Astrocyte of the hippocampus (primary cell): ENCODE results near the gene AQP7.
"Not testable (repeated sequence)": the region's sequence is repeated elsewhere in the genome, so short reads cannot be mapped to it uniquely, and the experiment has no call there.

Source experiments
- DNase-seq: peaks from one replicate; pipeline ENCODE4 v3.0.0; 2011; ENCODE audit warnings: low read depth, low spot score

Gene AQP7

DNA sequence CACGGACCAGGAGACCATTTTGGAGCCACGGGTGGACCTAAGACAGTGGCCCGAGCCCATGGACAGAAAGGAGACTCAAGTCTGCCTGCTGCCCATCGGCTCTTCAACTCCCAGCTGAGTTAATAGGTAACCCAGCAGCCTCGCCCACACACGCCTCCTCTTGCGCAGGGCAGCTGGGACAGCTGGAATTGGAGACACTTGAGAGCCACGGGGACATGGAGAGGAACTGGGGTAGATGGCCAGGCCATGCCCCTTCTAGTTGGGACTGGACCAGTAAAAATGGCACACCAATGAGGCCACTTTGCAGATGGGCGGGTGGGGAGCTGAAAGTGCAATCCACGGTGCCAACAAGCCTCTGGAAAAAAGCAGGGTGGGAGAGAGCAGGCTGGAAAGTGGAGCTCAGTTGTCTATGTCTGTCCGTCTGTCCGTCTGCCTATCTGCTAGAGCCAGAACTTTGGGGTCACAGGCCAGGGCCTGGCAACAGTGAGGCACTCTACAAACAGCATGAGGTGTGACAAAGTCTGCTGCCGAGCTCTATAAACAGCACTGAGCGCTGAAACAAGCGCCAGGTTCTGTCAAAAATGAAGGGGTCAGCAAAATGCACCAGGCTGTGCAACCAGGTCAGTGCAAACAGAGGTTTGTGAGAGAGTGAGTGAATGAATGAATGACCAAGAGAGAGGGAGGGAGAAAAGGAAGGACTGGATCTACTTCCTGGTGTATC lies 7.0 kb downstream of the AQP7 start:
- not testable (repeated sequence) for DNase-seq

DNA sequence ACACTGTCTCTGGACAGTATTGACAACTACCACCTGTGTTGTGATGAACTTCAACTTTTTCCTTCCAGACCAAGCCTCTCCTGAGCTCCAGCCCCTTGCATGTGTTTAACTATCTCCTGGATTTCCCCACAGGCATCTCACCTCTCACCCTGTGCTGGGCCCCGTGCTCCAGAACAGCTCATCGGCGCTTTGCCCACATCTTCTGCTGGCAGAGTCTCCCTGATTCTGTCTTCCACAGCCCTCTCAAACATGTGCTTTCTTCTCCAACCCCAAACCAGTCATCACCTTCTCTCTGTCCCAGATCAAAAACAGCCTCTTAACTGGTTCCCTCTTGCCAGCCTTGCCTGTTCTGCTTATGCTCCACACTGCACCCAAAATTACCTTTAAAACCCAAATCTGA lies 8.4 kb downstream of the AQP7 start:
- DNase-seq = not testable (repeated sequence)

DNA sequence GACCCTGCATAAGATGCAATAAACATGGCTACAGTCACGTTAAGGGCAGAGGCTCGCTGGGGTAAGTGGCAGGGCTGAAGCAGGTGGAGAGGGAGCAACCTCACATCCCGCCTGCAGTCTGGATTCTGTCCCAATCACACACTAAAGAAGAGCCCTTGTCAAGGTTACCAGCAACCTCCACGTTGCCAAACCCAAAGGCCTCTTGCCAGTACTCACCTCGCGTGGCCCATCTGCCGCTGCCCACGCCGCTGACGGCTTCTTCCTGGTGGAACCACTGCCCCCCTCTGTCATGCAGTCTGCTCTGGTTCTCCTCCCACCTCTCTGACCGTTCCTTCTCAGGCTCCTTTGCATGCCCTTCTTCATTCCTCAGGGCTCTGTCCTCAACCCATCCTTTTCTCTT lies 8.8 kb downstream of the AQP7 start:
- DNase-seq = no peak

- DNase-seq = not testable (repeated sequence)
Measured at GRCh38 chr9:33392591-33393021, 9.8 kb downstream of the AQP7 start.

DNA sequence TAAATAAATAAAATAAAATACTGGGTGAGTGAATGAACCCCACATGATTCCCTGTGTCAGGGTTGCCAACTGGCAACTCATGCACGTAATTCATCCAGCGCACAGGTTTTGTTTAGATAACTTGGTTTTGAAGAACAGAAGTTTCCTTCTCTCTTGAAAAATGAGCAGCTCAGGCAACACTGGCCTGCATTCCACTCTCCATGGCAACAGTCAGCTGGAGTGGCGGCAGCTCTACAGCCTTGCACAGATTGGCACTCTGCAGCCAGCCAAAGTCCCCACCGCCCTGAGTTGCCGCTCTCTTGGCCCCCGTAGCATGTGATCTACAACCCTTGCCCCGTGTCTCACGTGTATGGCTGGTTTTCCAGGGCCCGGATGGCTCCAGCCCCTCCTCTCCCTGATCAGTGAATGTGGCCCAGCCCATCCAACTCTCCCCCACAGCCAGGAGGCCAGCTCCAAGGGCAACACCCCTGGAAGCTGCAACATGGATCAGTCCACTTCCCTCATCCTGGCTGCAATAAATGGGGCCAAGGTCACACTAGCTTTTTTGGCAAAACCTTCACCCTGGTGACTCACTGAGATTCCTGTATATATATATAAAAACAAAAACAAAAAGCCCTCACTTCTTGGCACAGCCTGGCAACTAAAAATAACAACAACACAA lies 11.1 kb downstream of the AQP7 start:
- peak; percentile 90 for DNase-seq

- DNase-seq = no peak
Measured at GRCh38 chr9:33388110-33388994, 14.0 kb downstream of the AQP7 start.

DNA sequence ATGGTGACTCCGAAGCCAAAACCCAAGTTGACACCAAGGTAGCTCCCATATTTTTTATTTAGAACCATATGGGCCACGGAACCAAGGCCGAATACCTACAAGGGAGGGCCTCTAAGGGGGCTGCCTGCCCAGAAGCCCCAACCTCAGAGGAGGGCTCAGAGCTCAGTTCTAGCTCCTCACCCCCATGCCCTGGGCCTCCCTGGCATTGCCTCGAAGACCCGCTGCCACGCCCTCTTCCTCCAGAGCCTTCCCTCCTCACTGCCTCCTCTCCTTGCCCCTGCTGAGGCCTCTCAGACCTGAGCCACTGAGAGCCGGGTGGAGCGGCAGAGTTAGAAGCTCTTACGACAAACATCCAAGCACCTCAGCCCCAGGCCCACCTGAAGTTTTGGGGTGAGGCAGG lies 15.4 kb downstream of the AQP7 start:
- DNase-seq = not testable (repeated sequence)

DNA sequence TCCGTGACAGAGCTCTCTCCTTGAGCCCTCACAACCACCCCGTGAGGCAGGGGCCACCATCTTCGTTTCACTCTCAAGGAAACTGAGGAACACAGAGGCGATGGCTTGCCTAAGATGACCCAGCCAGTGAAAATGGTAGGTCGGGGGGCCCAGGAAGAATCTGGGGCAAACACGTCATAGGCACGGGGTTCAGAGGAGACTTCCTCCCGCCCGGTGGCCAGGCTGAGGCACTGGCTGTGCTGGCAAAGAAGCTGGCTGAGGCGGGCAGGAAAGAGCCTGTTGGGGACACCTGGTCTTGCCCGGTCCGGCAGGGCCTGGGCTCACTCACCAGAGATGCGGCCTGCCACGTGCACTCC lies 15.7 kb downstream of the AQP7 start:
- DNase-seq = not testable (repeated sequence)

- DNase-seq = not testable (repeated sequence)
Measured at GRCh38 chr9:33385979-33386640, 16.3 kb downstream of the AQP7 start.

DNA sequence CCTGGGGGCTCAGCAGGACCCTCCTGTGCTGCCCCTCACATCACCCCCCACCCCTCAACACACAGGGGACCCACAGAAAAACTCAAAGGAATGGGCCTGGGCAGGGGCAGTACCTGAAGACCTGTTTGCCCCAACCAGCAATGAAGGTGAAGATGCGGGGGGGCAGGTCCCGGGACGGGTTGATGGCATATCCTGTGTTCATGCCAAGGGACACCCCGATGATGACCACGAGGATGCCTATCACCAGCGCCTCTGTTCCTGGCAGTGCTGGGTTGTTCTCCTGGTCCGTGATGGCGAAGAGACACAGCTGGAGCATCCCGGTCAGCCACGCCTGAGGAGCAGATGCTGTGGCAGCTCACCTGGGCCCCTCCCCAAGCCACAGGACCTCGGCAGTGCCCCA lies 16.8 kb downstream of the AQP7 start:
- not testable (repeated sequence) for DNase-seq

- not testable (repeated sequence) for DNase-seq
Measured at GRCh38 chr9:33383396-33383795, 19.0 kb downstream of the AQP7 start.

- DNase-seq = not testable (repeated sequence)
Measured at GRCh38 chr9:33382397-33382796, 20.0 kb downstream of the AQP7 start.

DNA sequence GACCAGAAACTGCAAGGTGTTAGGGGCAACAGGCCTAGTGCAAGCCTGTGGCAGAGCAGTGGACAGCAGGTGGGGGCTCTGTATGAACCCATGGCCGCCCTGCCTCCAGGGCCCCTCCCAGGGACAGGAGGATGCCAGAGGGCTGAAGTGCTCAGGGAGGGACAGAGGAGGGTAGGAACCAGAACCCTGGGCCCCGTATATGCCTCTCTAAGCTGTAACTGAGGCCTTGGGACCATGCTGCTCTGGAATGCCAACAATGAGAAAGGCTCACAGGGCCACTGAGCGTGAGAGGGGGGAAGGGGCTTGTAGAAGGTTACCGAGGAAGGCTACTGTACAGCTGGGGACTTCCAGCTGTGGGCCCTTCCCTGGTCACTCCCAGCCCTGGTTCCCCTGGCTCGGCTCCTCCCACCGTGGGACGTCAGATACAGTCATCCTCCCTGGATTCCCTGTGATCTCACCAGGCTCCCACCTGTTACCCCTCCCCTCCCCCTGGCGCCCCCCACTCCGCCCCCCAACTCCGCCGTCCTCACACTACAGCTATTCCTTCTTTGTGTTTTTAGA lies 21.1 kb downstream of the AQP7 start:
- no peak for DNase-seq

- no peak for DNase-seq
Measured at GRCh38 chr9:33380390-33381094, 21.8 kb downstream of the AQP7 start.

DNA sequence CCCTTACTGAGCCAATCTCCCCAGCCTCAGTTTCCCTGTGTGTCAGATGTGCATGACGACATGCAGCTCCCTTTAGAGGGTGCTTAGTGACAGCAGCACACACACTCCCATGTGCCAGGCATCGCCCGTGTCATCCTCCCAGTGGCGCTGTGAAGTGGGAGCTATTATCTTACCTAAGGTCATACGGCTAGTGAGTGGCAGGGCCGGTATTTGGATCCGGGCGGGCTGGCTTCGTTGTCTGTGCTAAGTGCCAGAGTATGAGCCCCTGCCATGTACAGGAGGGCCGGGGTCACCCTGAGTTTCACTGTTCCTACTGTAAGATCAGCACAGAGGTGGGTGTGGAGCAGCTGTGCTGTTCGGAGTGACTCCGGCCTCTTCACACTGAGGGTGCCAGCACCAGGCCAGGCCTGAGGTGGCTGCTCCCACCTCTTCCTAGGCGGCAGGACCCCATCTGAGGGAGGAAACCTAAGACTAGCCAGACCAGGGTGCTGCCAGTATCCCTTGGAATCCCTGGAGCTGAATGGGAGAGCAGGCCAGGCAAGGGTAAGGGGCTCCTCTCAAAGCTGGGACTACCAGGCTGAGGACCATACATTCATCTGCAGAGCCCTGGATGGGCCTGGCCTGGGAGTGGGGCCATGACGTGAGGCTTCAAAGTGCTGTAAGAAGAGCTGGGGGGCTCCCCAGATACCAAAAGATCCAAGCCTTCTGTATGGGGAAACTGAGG lies 22.5 kb downstream of the AQP7 start:
- no peak for DNase-seq

GRCh38 chr9:33378121-33378795 lies 24.1 kb downstream of the AQP7 start:
- DNase-seq = no peak

GRCh38 chr9:33377089-33377715 lies 25.2 kb downstream of the AQP7 start:
- DNase-seq = no peak

DNA sequence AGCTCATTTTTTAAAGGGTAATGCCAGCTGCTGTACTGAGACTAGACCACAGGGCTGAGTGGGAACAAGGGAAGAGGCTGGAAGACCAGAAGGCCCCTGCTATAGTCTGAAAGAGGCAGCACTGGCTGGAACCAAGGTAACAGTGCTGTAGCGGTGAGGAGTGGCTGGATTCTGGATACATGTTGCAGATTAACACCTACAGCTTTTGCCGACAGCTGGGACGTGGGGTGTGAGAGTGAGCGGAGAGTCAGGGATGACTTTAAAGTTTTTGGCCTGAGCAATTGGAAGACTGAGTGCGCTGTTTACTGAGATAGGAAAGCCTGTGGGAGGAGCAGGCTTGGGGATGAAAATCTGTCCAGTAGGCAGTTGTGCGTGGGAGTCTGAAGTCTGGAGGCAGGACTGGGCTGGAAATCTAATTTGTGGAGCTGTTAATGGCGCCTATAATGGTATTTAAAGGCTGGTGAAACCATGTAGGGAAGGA lies 26.5 kb downstream of the AQP7 start:
- no peak for DNase-seq
